Fibroblast of villous mesenchyme (primary cell): ENCODE results near the gene POLR1D. TPM values are rescaled to one million over a fixed set of nuclear protein-coding genes. Genes with fewer than 3 reads are reported as not detected.
A peak's percentile ranks its signal among the peaks of the same experiment; 100 is the strongest.

Source experiments
- DNase-seq: peaks from one replicate; pipeline ENCODE4 v3.0.0-alpha.2; 2010; ENCODE audit warnings: low read depth
- H3K4me3 ChIP-seq: 2 replicates; pipeline ENCODE4 v1.5.1; 2011; ENCODE audit warnings: low read depth, mild to moderate bottlenecking, low read length
- CTCF ChIP-seq: IDR thresholded peaks from 2 replicates; pipeline ENCODE4 v1.5.1; 2012; ENCODE audit warnings: low read depth, mild to moderate bottlenecking, low read length; ENCODE audit not compliant: insufficient read depth
- total RNA-seq: library from RNA; depleted of rRNA; stranded (reverse); fragments of >200 nt; gene quantifications from 2 replicates; pipeline ENCODE4 v1.2.3, GENCODE V29; 2012

The POLR1D gene
- total RNA-seq, 1 donor: 57.9 TPM

- H3K4me3 ChIP-seq: no peak overlapping the region
- no peak for TF ChIP-seq CTCF
- no peak for DNase-seq
Measured at GRCh38 chr13:27587095-27587746, 34.5 kb upstream of the POLR1D start.

GRCh38 chr13:27588405-27588804 lies 33.3 kb upstream of the POLR1D start:
- no peak overlapping the region for H3K4me3 ChIP-seq
- TF ChIP-seq CTCF: no peak
- DNase-seq: no peak

GRCh38 chr13:27592865-27593264 lies 28.8 kb upstream of the POLR1D start:
- no peak for TF ChIP-seq CTCF
- no peak overlapping the region for H3K4me3 ChIP-seq
- no peak for DNase-seq

GRCh38 chr13:27593267-27593666 lies 28.4 kb upstream of the POLR1D start:
- no peak overlapping the region for H3K4me3 ChIP-seq
- no peak for DNase-seq
- TF ChIP-seq CTCF: no peak

- no peak overlapping the region for H3K4me3 ChIP-seq
- peak; percentile 23 for DNase-seq
- no peak for TF ChIP-seq CTCF
Measured at GRCh38 chr13:27595055-27595811, 26.5 kb upstream of the POLR1D start.

- H3K4me3 ChIP-seq: no peak overlapping the region
Measured at GRCh38 chr13:27599096-27599495, 22.6 kb upstream of the POLR1D start.

More at GRCh38 chr13:27599096-27599495, 22.6 kb upstream of the POLR1D start:
- no peak for TF ChIP-seq CTCF
- no peak for DNase-seq
